Thoracic aorta (tissue), 2 donors: ENCODE results near the gene RPL14. TPM values are rescaled to one million over a fixed set of nuclear protein-coding genes. Genes with fewer than 3 reads are reported as not detected.

Experiments
- ATAC-seq: fragments of 150-250 bp; one replicate; pipeline ENCODE4 v1.8.0; 2017; ENCODE audit warnings: low read depth; ENCODE audit not compliant: insufficient number of reproducible peaks, low FRiP score
- DNase-seq: peaks from one replicate; pipeline ENCODE4 v3.0.0-alpha.2; 2020; ENCODE audit warnings: low spot score
- H3K27ac ChIP-seq, 2 donors: fragments of 200-600 bp; sonication (generic); 1 replicate in 1 of 2; 2 replicates in 1 of 2; pipeline ENCODE4 v1.5.1; 2016; ENCODE audit warnings: mild to moderate bottlenecking in 2 of 2, moderate library complexity in 2 of 2
- H3K27me3 ChIP-seq: fragments of 200-600 bp; sonication (generic); replicated peaks from 2 replicates; pipeline ENCODE4 v1.6.0; 2016; ENCODE audit warnings: mild to moderate bottlenecking; ENCODE audit not compliant: insufficient read depth
- H3K36me3 ChIP-seq: fragments of 200-600 bp; sonication (generic); one replicate; pipeline ENCODE4 v1.5.1; 2016
- H3K4me1 ChIP-seq, 2 donors: fragments of 200-600 bp; sonication (generic); 1 replicate in 1 of 2; 2 replicates in 1 of 2; pipeline versions ENCODE4 v1.5.1 to v1.6.0; 2016; ENCODE audit warnings: low read depth in 2 of 2, mild to moderate bottlenecking in 1 of 2; ENCODE audit not compliant: control insufficient read depth in 1 of 2
- H3K4me3 ChIP-seq: fragments of 200-600 bp; sonication (generic); 2 replicates; pipeline ENCODE4 v1.5.1; 2016; ENCODE audit warnings: mild to moderate bottlenecking
- H3K9me3 ChIP-seq: fragments of 200-600 bp; sonication (generic); 2 replicates; pipeline ENCODE4 v1.5.1; 2016
- CTCF ChIP-seq: fragments of 200-600 bp; sonication (generic); IDR thresholded peaks from one replicate; pipeline ENCODE4 v1.5.1; 2019; ENCODE audit warnings: antibody characterized with exemption
- total RNA-seq, 2 donors: library from RNA; depleted of rRNA; stranded (reverse); fragments of >200 nt; gene quantifications; one replicate each; pipeline versions ENCODE4 v1.1.0 to v1.2.3, GENCODE V29; 2016

RPL14 gene
- total RNA-seq, 2 donors from 2014 or later = 145 to 291 TPM

DNA sequence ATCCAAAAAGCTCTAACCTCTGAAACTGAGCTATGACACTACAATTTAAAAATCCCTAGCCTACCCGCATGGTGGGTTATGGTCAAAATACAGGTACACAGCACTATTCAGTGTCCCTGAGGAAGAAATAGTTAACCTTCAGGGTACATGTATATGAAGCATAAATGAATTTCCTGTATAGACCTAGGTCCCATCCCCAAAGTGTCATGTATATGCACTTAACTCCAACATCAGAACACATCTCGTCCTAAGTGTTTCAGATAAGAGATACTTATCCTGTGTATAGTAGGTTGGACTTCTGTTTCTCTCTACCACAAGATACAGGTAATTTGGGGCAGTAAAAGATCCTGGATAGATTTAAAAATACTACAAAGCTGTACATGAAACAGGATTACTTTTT, 6.4 kb downstream of the RPL14 start:
- DNase-seq (no peak), ATAC-seq (no peak)
- Histone ChIP-seq H3K4me3 (no peak overlapping the region), H3K36me3 (peaks cover 35% of the 10 kb centered on the region), H3K27me3 (no peaks in the 10 kb centered on the region), H3K4me1 (peaks cover 3 to 10% of the 10 kb centered on the region in 2 donors), H3K27ac (no peak overlapping the region), H3K9me3 (no peaks in the 10 kb centered on the region)
- no peak for TF ChIP-seq CTCF

DNA sequence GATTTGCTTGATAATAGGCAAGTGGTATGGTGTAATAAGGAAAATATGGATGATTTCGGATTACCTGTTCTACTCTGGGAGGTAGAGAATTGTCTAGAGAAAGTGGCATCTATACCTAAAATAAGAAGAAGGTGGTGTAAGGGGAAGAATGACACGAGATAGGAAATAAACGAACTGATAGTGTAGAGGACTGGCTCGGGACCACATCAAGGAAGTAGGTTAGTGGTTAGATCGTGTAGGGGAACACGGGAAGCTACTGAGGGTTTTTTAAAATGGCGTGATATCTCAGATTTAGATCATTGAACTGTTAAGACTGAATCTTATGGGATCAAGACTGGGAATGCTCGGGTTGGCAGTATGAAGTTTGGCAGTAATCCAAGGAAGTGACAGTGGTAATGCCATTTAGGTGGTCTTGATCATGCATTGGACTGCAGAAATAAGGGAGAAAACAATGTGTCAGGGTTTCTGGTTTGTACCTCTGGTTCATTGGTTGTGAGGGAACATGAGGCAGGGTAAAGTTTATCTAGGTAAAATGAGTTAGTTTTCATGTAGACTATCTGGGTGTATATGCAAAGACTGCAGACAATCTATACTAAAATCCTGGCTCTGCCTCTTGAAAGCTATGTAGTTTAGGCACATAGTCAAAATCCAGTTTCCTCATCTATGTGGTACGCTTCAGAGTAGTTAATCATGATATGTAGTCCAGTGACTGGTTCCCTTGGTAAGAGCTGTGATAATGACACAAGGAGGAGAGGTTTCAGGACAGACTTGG, 7.4 kb downstream of the RPL14 start:
- Histone ChIP-seq H3K4me1 (peaks cover 0 to under 1% of the 10 kb centered on the region in 2 donors), H3K9me3 (no peaks in the 10 kb centered on the region), H3K27ac (no peak overlapping the region), H3K4me3 (no peak overlapping the region), H3K36me3 (peaks cover 32% of the 10 kb centered on the region), H3K27me3 (no peaks in the 10 kb centered on the region)
- DNase-seq (no peak), ATAC-seq (no peak)
- TF ChIP-seq CTCF = no peak

DNA sequence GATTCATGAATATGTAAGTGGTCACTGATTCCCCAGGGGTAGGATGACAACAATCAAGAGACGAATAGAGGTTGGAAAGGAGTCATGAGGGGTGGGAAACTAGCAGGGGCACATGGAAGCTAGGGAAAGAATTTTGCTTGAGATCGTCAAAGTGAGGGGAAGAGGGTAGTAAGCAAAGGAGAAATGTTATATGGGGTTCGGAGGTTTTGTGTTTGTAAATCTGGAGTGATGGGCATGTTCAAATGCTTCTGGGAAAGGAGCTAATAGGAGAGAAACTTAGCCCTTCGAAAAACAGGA, 7.9 kb downstream of the RPL14 start:
- Histone ChIP-seq H3K4me1 (no peaks in the 10 kb centered on the region), H3K27me3 (no peaks in the 10 kb centered on the region), H3K9me3 (no peaks in the 10 kb centered on the region), H3K36me3 (peaks cover 32% of the 10 kb centered on the region), H3K27ac (no peak overlapping the region), H3K4me3 (no peak overlapping the region)
- no peak for TF ChIP-seq CTCF
- ATAC-seq (no peak), DNase-seq (no peak)

DNA sequence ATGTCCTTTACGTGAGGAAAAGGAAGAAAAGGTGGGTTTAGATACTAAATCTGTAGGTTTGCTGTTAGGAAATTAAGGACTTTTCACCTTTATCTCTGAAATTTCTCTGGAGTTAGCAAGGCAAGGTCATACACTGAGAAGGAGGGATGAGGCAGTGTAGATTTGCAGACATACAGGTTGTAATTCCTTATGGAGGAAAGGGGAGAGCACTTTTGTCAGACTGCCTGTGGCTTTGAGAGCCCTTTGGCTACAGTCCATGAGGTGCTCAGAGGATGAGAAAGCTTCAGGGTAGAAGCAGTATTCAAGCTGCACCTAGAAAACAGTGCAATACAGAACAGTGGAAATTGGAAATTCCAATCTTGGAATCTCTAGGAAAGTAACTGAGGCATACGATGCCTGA, 8.3 kb downstream of the RPL14 start:
- H3K27me3 ChIP-seq = no peaks in the 10 kb centered on the region
- no peak for TF ChIP-seq CTCF
- no peaks in the 10 kb centered on the region for H3K9me3 ChIP-seq
- H3K4me3 ChIP-seq = no peak overlapping the region
- DNase-seq (no peak), ATAC-seq (no peak)
- no peaks in the 10 kb centered on the region for H3K4me1 ChIP-seq
- peaks cover 28% of the 10 kb centered on the region for H3K36me3 ChIP-seq
- H3K27ac ChIP-seq = no peak overlapping the region

DNA sequence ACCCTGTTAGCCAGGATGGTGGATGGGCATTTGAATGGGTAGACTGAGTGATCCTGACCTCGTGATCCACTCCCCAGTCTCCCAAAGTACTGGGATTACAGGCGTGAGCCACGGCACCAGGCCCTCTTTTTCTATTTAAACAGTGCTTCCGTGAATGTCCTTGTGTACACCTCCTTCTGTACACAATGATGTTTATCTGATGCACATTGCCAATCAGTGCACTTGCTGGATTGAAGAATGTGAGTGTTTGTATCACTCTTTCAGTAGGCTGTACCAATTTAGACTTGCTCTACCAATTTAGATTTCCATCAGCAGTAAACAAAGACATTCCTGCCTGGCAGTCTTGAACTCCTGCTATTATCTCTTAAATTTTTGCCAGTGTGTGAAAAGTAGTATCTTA, 10.9 kb downstream of the RPL14 start:
- Histone ChIP-seq H3K4me3 (no peak overlapping the region), H3K27me3 (no peaks in the 10 kb centered on the region), H3K27ac (no peak overlapping the region), H3K36me3 (peaks cover 7% of the 10 kb centered on the region), H3K4me1 (no peaks in the 10 kb centered on the region), H3K9me3 (no peaks in the 10 kb centered on the region)
- TF ChIP-seq CTCF = no peak
- DNase-seq (no peak), ATAC-seq (no peak)
